NCI-H2196 (cell line): Measurements from ENCODE around the gene PAQR8.

Source experiments
- DNase-seq: peaks from one replicate; lab custom pipeline; 2025; ENCODE audit not compliant: unreplicated experiment; lab: John Stamatoyannopoulos, UW

The PAQR8 gene, protein sequence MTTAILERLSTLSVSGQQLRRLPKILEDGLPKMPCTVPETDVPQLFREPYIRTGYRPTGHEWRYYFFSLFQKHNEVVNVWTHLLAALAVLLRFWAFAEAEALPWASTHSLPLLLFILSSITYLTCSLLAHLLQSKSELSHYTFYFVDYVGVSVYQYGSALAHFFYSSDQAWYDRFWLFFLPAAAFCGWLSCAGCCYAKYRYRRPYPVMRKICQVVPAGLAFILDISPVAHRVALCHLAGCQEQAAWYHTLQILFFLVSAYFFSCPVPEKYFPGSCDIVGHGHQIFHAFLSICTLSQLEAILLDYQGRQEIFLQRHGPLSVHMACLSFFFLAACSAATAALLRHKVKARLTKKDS

GRCh38 chr6:52361945-52362442, at the start of gene PAQR8:
Gene PAQR8 (plus strand): TSS chr6:52362151. CDS start chr6:52403214, 41,063 bp downstream.
- peak; percentile 58 for DNase-seq

- no peak for DNase-seq
Observed at GRCh38 chr6:52312461-52312860, 49.5 kb upstream of the PAQR8 start.

DNA sequence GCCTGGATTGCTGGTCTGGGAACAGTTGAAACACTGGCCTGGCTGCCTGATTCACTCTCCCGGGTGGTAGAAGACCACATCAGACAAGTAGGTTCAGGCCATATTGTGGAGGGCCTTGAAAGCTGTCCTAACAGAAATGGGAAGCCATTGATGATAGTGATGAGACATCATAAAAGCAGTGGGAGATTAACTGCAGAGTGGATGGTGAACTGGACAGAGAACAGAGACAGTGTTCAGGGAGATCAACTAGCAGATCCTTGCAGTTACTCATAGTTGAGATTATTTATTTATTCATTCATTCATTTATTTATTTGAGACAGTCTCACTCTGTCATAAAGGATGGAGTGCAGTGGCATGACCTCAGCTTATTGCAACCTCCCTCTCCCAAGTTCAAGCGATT, 47.2 kb upstream of the PAQR8 start:
- no peak for DNase-seq

DNA sequence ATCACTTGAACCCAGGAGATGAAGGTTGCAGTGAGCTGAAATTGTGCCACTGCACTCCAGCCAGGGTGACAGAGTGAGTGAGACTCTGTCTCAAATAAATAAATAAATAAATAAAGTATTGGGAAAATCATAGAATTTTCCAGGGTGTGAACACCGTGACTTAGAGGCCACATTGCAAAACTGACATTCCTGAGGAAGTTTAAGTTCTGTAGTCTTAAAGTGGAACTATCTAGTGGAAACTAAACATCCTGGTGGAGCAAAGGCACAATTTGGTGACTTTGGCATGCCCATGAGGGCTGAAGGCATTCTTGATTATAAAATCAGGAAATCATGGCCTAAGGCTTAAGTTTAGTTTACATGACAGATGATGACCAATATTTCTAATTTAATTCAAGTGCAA, 44.7 kb upstream of the PAQR8 start:
- DNase-seq: no peak

GRCh38 chr6:52317841-52318581, 43.9 kb upstream of the PAQR8 start:
- no peak for DNase-seq

DNA sequence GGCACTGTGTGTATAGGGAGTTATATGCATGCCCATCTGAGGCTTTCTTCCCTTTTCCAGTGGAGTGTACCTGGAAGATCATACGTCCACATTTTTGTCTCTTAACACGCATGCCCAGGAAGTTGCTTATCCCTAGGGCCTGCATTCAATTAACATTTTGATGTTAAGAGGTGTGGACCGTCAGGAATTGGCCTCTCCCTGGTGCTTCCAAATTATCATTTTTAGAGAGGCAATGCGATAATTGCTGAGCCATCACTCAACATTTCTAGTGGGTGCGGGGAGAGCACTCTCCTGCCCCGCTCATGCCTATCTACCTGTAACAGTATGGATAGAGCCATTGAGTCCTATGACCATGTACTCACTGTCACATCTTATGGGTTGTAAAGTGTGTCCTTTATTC, 37.8 kb upstream of the PAQR8 start:
- no peak for DNase-seq

DNA sequence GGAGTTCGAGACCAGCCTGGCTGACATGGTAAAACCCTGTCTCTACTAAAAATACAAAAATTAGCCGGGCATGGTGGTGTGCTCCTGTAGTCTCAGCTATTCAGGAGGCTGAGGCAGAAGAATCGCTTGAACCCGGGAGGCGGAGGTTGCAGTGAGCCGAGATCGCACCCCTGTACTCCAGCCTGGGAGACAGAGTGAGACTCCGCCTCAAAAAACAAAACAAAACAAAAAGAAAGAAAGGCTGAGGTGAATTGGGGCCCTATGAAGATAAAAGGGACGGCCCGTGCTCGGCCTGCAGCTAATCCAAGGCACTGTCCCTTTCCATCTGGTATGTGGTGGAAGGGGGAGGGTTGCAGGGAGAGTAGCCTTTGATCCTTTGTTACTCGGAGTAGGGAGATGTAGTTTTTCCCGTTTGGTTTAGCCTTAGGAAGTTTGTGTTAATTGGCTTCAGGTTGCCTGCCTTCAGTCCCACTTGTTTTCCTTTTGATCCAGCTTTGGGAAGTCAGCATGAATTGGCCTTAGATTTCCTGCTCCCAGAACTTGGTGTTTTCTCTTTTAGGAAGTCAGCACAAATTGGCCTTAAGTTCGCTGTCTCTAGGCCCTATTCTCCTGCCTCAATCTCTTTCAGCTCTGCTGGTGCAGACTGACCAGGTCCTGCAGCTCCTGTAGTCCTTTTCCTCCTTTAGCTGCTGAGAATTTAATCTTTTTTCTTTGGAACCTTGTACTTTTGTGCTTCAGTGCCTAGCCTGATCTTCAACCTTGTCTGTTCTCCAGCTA, 36.1 kb upstream of the PAQR8 start:
- no peak for DNase-seq

GRCh38 chr6:52326540-52327364, 35.2 kb upstream of the PAQR8 start:
- DNase-seq: no peak

GRCh38 chr6:52328303-52328662, 33.7 kb upstream of the PAQR8 start:
- DNase-seq: no peak

DNA sequence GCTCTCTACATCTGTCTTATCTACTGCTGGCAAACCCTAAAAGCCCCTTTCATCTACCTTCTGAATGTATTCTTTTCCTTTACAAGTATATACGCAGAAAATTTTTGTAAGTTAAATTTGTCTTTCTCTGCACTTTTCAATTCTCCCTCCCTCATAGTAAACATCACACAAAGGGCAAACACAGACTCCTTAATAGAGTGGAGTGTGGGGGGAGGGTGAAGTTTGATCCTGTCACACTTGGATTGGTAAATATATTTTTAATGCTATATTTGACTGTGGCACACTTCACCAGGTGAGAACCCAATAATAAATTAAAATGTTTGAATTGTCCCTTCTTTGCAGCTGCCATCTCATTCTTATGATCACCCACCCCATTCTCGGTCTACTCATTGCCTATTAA, 33.2 kb upstream of the PAQR8 start:
- DNase-seq: no peak

DNA sequence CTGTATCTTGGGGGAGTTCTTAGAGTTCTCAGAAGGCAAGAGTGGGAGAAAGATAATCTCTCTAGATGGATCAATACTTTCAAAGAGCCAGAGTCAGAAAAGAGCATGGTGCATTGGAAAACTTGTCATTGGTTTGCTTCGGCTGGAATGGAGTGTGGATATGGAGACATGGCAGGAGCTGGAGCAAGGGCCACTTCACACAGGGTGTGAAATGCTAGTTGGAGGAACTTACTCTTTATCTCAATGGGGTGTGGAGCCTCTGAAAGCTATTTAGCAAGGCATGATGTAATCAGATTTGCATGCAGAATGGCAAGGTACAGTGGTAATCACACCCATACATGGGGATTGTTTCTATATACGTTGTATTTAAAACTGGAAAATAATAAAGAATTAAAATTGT, 31.5 kb upstream of the PAQR8 start:
- DNase-seq: no peak

- peak; percentile 15 for DNase-seq
Observed at GRCh38 chr6:52331793-52332457, 30.0 kb upstream of the PAQR8 start.

- no peak for DNase-seq
Observed at GRCh38 chr6:52333840-52334200, 28.1 kb upstream of the PAQR8 start.

DNA sequence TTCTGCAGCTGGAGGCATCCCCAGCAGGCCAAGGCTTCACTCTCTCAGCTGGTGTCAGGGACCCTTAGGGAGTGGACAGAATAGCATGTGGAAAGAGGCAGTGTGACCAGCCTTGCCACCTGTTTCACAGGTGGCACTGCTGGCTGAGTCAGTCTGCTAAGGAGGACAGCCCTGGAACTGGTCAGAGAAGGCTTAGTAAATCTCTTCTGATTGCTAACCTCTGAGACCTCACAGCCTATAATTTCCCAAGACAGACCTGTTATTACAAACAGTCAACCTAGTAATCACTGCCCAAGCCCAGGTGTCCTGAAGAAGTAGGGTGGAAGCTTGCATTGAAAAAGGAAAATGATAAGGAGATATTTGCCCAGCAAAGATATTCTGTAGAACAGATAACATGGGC, 26.4 kb upstream of the PAQR8 start:
- DNase-seq: no peak

DNA sequence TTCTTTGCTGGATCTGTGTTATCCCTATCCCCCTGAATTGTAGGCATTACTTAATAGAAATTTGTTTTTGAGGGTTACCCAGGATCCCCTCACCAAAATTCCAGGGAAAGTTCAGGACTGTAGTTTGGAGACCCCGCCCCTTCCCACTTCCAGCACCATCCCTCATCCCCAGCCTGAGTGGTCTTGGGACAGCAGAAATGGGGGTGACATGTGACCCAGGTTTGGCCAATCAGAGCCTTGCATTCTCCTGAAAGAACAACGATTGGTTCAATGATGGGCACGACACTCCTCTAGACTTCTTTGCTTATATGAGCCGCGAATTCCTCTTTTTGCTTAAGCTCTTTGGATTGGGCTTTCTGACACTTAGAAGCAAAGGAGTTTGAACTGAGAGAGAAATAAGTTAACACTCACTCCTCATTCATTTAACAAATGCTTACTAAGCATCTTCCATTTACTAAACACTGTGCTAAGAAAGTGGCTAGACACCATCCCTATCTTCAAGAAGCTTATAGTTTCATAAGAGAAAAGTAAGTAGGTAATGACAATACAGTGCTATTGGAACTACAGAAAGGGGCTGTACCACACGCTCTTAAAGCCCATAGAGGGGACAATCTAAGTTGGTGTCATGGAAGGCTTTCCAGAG, 24.9 kb upstream of the PAQR8 start:
- DNase-seq: no peak

- no peak for DNase-seq
Observed at GRCh38 chr6:52337633-52338290, 24.2 kb upstream of the PAQR8 start.

GRCh38 chr6:52340603-52340880, 21.4 kb upstream of the PAQR8 start:
- DNase-seq: no peak

GRCh38 chr6:52341561-52342260, 20.2 kb upstream of the PAQR8 start:
- no peak for DNase-seq

- DNase-seq: no peak
Observed at GRCh38 chr6:52345311-52345710, 16.6 kb upstream of the PAQR8 start.
